Neural progenitor cell (in vitro differentiated cells): ENCODE measurements around the gene CNTN1.

Source experiments
- CTCF ChIP-seq: fragments of 200-600 bp; sonication (generic); IDR thresholded peaks from 2 replicates; pipeline ENCODE4 v1.5.1; 2017; ENCODE audit warnings: antibody characterized with exemption, mild to moderate bottlenecking
- EZH2 ChIP-seq: fragments of 200-600 bp; sonication (generic); IDR thresholded peaks from 2 replicates; pipeline ENCODE4 v1.6.1; 2017; ENCODE audit warnings: antibody characterized with exemption, mild to moderate bottlenecking, moderate library complexity

- no peak for TF ChIP-seq CTCF
- no peak for TF ChIP-seq EZH2
Observed at GRCh38 chr12:40650038-40650704, 42.1 kb upstream of the CNTN1 start.
